Activated CD4-positive, CD25-positive, alpha-beta regulatory T cell treated with anti-CD3 and anti-CD28 coated beads, Interleukin-2, amount 50 U/mL, for 16 hours (primary cell): Measurements from ENCODE around the gene CDK1.
"Not testable (repeated sequence)": the region's sequence is repeated elsewhere in the genome, so short reads cannot be mapped to it uniquely, and the experiment has no call there.

Experiments
- DNase-seq: peaks from one replicate; pipeline ENCODE4 v3.0.0-alpha.2; 2020; ENCODE audit warnings: low read depth, low spot score

CDK1 gene

DNA sequence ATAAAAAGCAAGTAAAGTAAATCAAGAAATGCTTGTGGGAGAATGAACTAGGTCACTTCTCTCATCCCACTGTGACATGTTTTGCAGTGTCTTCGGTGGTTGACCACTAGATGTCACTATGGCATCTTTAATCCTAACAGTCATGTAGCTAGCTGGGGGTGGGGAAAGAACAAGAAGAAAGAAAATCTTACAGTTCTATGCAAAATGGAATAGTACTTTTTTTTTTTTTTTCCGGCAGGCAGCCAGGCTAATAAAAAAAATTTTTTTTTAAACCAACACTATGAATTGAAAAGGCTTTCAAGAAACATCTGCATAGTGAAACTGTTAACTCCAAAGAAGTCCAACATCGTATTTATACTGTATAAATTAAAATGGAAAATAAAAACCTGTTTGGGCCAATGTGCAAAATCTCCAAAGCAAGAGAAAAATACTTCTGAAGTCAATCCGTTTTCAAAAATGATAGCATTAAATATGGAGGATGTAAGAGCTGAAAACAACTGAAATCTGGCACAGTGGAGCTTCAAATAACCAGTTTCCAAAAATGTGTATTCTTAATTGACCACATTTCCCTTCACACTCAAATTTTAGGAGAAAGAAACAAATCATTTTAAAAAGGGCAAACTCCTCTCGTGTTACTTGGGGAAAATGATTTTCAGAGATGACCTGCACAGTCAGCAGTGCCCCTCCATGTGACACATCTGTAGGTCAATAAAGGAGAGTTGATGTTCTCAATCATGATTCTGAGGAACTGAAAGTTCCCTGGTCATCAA lies 38.5 kb downstream of the CDK1 start:
- peak; percentile 9 for DNase-seq

DNA sequence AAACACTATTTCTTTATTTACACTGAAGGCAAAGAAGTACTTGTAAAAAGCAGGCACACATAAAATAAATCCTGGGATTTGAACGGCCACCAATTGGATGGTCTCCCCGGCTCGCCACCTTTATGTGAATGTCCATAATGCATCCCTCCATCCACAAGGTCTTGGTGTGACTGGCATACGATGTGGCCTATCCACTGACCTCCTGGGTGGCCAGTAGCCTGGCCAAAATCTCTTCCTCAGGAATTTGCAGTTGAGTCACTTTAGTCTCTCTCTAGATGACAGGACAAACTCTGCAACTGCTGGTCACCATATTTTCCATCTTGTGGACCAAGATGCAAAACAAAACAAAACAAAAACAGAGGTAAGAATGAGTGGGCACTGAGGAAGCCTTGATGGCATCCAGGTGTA lies 39.1 kb downstream of the CDK1 start:
- no peak for DNase-seq

DNA sequence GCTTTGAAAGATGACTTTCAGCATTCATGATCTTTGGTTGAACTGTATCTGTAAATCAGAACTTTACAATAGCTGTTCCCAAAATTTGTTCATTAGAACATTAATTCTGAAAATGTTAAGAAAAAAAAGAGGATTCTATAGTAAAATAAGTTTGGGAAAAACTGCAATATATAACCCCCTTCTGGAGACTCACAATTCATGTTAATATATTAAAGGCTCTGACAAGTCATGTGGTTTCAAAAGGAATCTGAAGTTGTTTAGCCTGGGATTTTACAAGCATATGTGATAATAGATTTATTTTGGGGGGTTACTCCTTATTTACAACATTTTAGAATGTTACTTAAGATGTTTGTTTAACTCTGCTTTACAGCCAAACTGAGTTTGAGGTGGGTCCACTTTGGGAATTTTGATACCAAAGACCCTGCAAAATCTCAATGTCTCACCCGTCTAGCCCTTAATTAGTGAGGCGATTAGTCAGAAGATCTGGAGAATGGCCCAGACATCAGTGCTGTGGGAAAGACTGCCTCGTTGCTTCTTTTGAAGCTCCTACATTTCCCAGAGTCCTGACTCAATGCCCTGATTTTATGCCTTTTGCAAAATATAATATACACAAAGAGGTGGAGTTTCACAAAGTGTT lies 40.0 kb downstream of the CDK1 start:
- no peak for DNase-seq

- no peak for DNase-seq
Measured at GRCh38 chr10:60819271-60819670, 41.0 kb downstream of the CDK1 start.

- no peak for DNase-seq
Measured at GRCh38 chr10:60820093-60820754, 41.9 kb downstream of the CDK1 start.

- no peak for DNase-seq
Measured at GRCh38 chr10:60821656-60822055, 43.4 kb downstream of the CDK1 start.

- DNase-seq, result no peak
Measured at GRCh38 chr10:60822809-60823208, 44.5 kb downstream of the CDK1 start.

DNA sequence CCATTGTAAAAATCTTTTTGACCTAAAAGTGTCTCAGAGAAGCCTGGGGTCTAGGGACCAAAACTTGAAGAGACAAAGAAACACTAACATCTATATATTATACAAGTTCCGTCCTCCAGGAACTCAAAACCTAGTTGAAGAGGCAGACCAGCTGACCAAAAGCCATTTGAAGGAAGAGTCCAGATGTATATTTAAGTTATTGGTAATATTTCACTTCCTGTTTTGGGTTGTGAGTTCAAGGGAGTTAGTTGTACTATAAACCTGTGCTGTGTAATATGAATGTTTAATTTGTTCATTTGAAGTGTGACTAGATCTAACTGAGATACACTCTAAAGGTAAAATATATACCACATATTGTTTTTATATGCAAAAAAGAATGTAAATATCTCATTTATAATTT lies 45.0 kb downstream of the CDK1 start:
- DNase-seq, result no peak

DNA sequence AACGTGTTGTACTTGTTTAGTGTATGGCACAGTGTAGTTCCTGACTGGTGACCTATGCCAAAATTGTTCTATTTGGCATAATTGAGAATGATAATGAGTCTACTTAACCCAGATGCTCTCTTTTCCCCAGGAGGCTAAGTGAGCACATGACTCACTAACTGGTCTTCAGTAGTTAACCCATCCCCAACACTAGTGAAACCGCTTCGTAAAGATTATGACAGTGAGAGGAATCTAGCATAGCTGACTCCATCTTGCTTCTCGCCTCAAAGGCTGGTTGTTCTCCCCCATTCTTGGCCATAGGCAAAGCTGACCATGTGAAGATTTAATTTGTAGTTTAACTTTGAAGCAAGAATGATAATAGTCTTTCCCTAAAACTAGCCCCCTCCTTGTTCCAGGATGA lies 47.2 kb downstream of the CDK1 start:
- no peak for DNase-seq

- no peak for DNase-seq
Measured at GRCh38 chr10:60827791-60828488, 49.7 kb downstream of the CDK1 start.

GRCh38 chr10:60828489-60828852 lies 50.2 kb downstream of the CDK1 start:
- DNase-seq, result no peak

DNA sequence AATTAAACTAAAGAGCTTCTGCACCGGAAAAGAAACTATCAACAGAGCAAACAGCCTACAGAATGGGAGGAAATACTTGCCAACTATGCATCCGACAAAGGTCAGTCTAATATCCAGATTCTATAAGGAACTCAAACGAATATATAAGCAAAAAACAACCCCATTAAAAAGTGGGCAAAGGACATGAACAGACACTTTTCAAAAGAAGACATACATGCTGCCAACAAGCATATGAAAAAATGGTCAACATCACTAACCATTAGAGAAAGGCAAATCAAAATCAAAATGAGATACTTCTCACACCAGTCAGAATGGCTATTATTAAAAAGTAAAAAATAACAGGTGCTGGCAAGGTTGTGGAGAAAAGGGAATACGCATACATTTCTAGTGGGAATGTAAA lies 53.9 kb downstream of the CDK1 start:
- not testable (repeated sequence) for DNase-seq

GRCh38 chr10:60834401-60834800 lies 56.1 kb downstream of the CDK1 start:
- DNase-seq, result no peak

- no peak for DNase-seq
Measured at GRCh38 chr10:60835049-60835448, 56.8 kb downstream of the CDK1 start.

GRCh38 chr10:60841227-60841626 lies 62.9 kb downstream of the CDK1 start:
- not testable (repeated sequence) for DNase-seq

DNA sequence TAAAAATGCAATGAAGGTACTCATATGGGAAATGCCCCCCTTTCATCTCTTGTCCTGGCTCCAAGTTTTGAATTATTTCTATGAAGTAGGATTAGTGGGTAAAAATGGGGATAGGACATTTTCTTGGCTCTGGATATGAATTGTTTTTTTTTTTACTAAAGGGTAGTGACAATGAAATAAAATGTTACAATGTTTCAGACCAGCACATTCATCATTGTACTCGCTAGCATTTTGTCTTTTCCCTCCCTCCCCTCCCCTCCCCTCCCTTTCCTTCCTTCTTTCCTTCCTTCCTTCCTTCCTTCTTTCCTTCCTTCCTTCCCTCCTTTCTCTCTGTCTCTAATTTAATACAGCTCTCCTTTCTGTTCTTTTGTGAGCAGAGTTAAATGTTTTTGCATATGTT lies 64.4 kb downstream of the CDK1 start:
- no peak for DNase-seq
